IgD-negative memory B cell (primary cell): ENCODE measurements around the gene C12orf57. TPM values are rescaled to one million over a fixed set of nuclear protein-coding genes. Genes with fewer than 3 reads are reported as not detected.
"Not testable (repeated sequence)": the region's sequence is repeated elsewhere in the genome, so short reads cannot be mapped to it uniquely, and the experiment has no call there.

ENCODE experiments used
- H3K27ac Mint-ChIP-seq, 3 donors: one replicate each; pipeline ENCODE4 v1.8.0; 2020 to 2022; ENCODE audit warnings: mild to moderate bottlenecking in 3 of 3, mixed read lengths in 3 of 3, moderate library complexity in 1 of 3
- H3K27me3 Mint-ChIP-seq: one replicate; pipeline ENCODE4 v1.8.0; 2021; ENCODE audit warnings: mixed read lengths
- H3K36me3 Mint-ChIP-seq: one replicate; pipeline ENCODE4 v1.8.0; 2020; ENCODE audit warnings: mild to moderate bottlenecking, mixed read lengths
- H3K4me1 Mint-ChIP-seq, 3 donors: one replicate each; pipeline ENCODE4 v1.8.0; 2020 to 2022; ENCODE audit warnings: mixed read lengths in 3 of 3, mild to moderate bottlenecking in 1 of 3
- H3K4me3 Mint-ChIP-seq, 4 donors: one replicate each; pipeline ENCODE4 v1.8.0; 2020 to 2022; ENCODE audit warnings: mild to moderate bottlenecking in 4 of 4, mixed read lengths in 4 of 4, moderate library complexity in 3 of 4
- H3K9me3 Mint-ChIP-seq, 3 donors: one replicate each; pipeline ENCODE4 v1.8.0; 2020 to 2021; ENCODE audit warnings: mixed read lengths in 3 of 3, mild to moderate bottlenecking in 1 of 3
- polyA plus RNA-seq: library from polyadenylated mRNA; unstranded; fragments of 300-500 nt; fragmentation: Illumina TruSeq; gene quantifications from one replicate; pipeline ENCODE4 v1.2.3, GENCODE V29; 2021

C12orf57 gene
- 141 TPM for polyA plus RNA-seq

- Mint-ChIP-seq H3K9me3 (no peaks in the 10 kb centered on the region), H3K27ac (peak within 1 kb of the TSS; percentile 95 to 100 (median 99)), H3K4me1 (peaks cover 21 to 43% (median 37%) of the 10 kb centered on the region in 3 donors), H3K27me3 (no peaks in the 10 kb centered on the region), H3K4me3 (peak within 1 kb of the TSS; percentile 86 to 99 (median 96)), H3K36me3 (peaks cover 2% of the 10 kb centered on the region)
Observed at GRCh38 chr12:6943722-6944380, at the start of gene C12orf57, which contains the start of gene RNU7-1. Gene C12orf57 (plus strand): TSS chr12:6944022. CDS start chr12:6944122, 100 bp downstream. Gene RNU7-1 (plus strand): TSS chr12:6943816.

GRCh38 chr12:6894321-6894720 lies 49.5 kb upstream of the C12orf57 start:
- peaks cover 4 to 11% (median 8%) of the 10 kb centered on the region in 3 donors for H3K4me1 Mint-ChIP-seq
- H3K27me3 Mint-ChIP-seq = no peaks in the 10 kb centered on the region
- H3K4me3 Mint-ChIP-seq = no peak overlapping the region
- no peaks in the 10 kb centered on the region for H3K9me3 Mint-ChIP-seq
- no peak overlapping the region for H3K27ac Mint-ChIP-seq
- H3K36me3 Mint-ChIP-seq = peaks cover 3% of the 10 kb centered on the region

- H3K27ac Mint-ChIP-seq = no peak overlapping the region
- no peaks in the 10 kb centered on the region for H3K27me3 Mint-ChIP-seq
- peaks cover 0 to 4% (median 0%) of the 10 kb centered on the region in 3 donors for H3K4me1 Mint-ChIP-seq
- H3K4me3 Mint-ChIP-seq = no peak overlapping the region
- H3K36me3 Mint-ChIP-seq = peaks cover 3% of the 10 kb centered on the region
- H3K9me3 Mint-ChIP-seq = no peaks in the 10 kb centered on the region
Observed at GRCh38 chr12:6896846-6897435, 46.9 kb upstream of the C12orf57 start.

- H3K27ac Mint-ChIP-seq = peak overlapping the region in 1 of 3 donors; percentile 5
- H3K36me3 Mint-ChIP-seq = peaks cover 3% of the 10 kb centered on the region
- no peaks in the 10 kb centered on the region for H3K9me3 Mint-ChIP-seq
- no peaks in the 10 kb centered on the region for H3K27me3 Mint-ChIP-seq
- no peak overlapping the region for H3K4me3 Mint-ChIP-seq
- peaks cover 3 to 6% (median 6%) of the 10 kb centered on the region in 3 donors for H3K4me1 Mint-ChIP-seq
Observed at GRCh38 chr12:6899427-6899826, 44.4 kb upstream of the C12orf57 start.

- Mint-ChIP-seq H3K27ac (peak overlapping the region in 1 of 3 donors; percentile 5), H3K4me3 (no peak overlapping the region), H3K36me3 (peaks cover 1% of the 10 kb centered on the region), H3K27me3 (no peaks in the 10 kb centered on the region), H3K4me1 (peaks cover 3 to 6% (median 6%) of the 10 kb centered on the region in 3 donors), H3K9me3 (no peaks in the 10 kb centered on the region)
Observed at GRCh38 chr12:6899837-6900519, 43.8 kb upstream of the C12orf57 start.

- H3K27ac Mint-ChIP-seq = peak overlapping the region in 2 of 3 donors; percentile 49 to 54
- no peak overlapping the region for H3K4me3 Mint-ChIP-seq
- H3K4me1 Mint-ChIP-seq = peaks cover 3 to 6% (median 6%) of the 10 kb centered on the region in 3 donors
- peaks cover 1% of the 10 kb centered on the region for H3K36me3 Mint-ChIP-seq
- H3K9me3 Mint-ChIP-seq = no peaks in the 10 kb centered on the region
- no peaks in the 10 kb centered on the region for H3K27me3 Mint-ChIP-seq
Observed at GRCh38 chr12:6902448-6902847, 41.4 kb upstream of the C12orf57 start.

GRCh38 chr12:6903722-6904121 lies 40.1 kb upstream of the C12orf57 start:
- Mint-ChIP-seq H3K27ac (peak overlapping the region in 1 of 3 donors; percentile 49), H3K4me1 (peaks cover 3 to 6% (median 6%) of the 10 kb centered on the region in 3 donors), H3K4me3 (peak overlapping the region in 2 of 4 donors; percentile 30 to 57), H3K9me3 (no peaks in the 10 kb centered on the region), H3K36me3 (peaks cover 1% of the 10 kb centered on the region), H3K27me3 (no peaks in the 10 kb centered on the region)

- Mint-ChIP-seq H3K27me3 (no peaks in the 10 kb centered on the region), H3K27ac (peak within 1 kb of the TSS in 1 of 3 donors; percentile 49), H3K4me3 (peak within 1 kb of the TSS in 2 of 4 donors; percentile 30 to 57), H3K4me1 (peaks cover 3 to 6% (median 6%) of the 10 kb centered on the region in 3 donors), H3K36me3 (peaks cover 1% of the 10 kb centered on the region), H3K9me3 (no peaks in the 10 kb centered on the region)
Observed at GRCh38 chr12:6904280-6905276, 39.2 kb upstream of the C12orf57 start, which contains the start of gene LRRC23. Gene LRRC23 (plus strand): TSS chr12:6904822. CDS start chr12:6905634, 812 bp downstream.

GRCh38 chr12:6905414-6906040 lies 38.3 kb upstream of the C12orf57 start:
- H3K27me3 Mint-ChIP-seq = no peaks in the 10 kb centered on the region
- no peak overlapping the region for H3K4me3 Mint-ChIP-seq
- H3K36me3 Mint-ChIP-seq = peaks cover 1% of the 10 kb centered on the region
- no peak overlapping the region for H3K27ac Mint-ChIP-seq
- no peaks in the 10 kb centered on the region for H3K9me3 Mint-ChIP-seq
- H3K4me1 Mint-ChIP-seq = peaks cover 2 to 6% (median 3%) of the 10 kb centered on the region in 3 donors

GRCh38 chr12:6908141-6908540 lies 35.7 kb upstream of the C12orf57 start:
- H3K27ac Mint-ChIP-seq = peak overlapping the region in 1 of 3 donors; percentile 82
- not testable (repeated sequence) for H3K4me1 Mint-ChIP-seq, H3K4me3 Mint-ChIP-seq, H3K36me3 Mint-ChIP-seq, H3K27me3 Mint-ChIP-seq, H3K9me3 Mint-ChIP-seq

- H3K27ac Mint-ChIP-seq = peak overlapping the region in 1 of 3 donors; percentile 31
- no peaks in the 10 kb centered on the region for H3K36me3 Mint-ChIP-seq
- H3K9me3 Mint-ChIP-seq = no peaks in the 10 kb centered on the region
- H3K4me3 Mint-ChIP-seq = no peak overlapping the region
- peaks cover 3 to 7% (median 4%) of the 10 kb centered on the region in 3 donors for H3K4me1 Mint-ChIP-seq
- no peaks in the 10 kb centered on the region for H3K27me3 Mint-ChIP-seq
Observed at GRCh38 chr12:6909421-6910145, 34.2 kb upstream of the C12orf57 start.

GRCh38 chr12:6912164-6912935 lies 31.5 kb upstream of the C12orf57 start:
- Mint-ChIP-seq H3K9me3 (no peaks in the 10 kb centered on the region), H3K4me3 (peak overlapping the region in 3 of 4 donors; percentile 67 to 93 (median 81)), H3K4me1 (peaks cover 9 to 13% (median 10%) of the 10 kb centered on the region in 3 donors), H3K27ac (peak overlapping the region in 1 of 3 donors; percentile 82), H3K36me3 (peaks cover 1% of the 10 kb centered on the region), H3K27me3 (peaks cover 4% of the 10 kb centered on the region)
